Measurements from ENCODE around the gene HSD17B3.

The HSD17B3 gene

DNA sequence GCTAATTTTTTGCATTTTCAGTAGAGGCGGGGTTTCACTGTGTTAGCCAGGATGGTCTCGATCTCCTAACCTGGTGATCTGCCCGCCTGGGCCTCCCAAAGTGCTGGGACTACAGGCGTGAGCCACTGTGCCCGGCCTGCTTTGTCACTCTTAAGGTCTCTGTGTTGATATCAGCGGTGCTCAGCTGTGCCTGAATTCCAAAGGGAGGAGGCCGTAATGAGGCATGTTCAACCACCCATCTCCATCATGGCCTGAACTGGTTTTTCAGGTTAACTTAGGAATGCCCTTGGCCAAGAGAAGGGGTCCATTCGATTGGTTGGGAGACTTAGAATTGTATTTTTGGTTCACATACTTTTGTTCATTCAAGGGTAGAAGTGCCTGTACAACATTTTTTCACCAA lies 22.0 kb downstream of the HSD17B3 start:
- Histone ChIP-seq H3K4me3 (replicated peaks; ENCODE audit: low read depth, low read length) (no peak overlapping the region), H3K27me3 (replicated peaks; ENCODE audit: control insufficient read depth, insufficient read depth, low read length) (no peaks in the 10 kb centered on the region), H3K36me3 (ENCODE audit: control insufficient read depth, insufficient read depth, low read length) (no peaks in the 10 kb centered on the region)
- DNase-seq (ENCODE audit: extremely low read depth, insufficient read length), result no peak
- TF ChIP-seq, protein P1, sequence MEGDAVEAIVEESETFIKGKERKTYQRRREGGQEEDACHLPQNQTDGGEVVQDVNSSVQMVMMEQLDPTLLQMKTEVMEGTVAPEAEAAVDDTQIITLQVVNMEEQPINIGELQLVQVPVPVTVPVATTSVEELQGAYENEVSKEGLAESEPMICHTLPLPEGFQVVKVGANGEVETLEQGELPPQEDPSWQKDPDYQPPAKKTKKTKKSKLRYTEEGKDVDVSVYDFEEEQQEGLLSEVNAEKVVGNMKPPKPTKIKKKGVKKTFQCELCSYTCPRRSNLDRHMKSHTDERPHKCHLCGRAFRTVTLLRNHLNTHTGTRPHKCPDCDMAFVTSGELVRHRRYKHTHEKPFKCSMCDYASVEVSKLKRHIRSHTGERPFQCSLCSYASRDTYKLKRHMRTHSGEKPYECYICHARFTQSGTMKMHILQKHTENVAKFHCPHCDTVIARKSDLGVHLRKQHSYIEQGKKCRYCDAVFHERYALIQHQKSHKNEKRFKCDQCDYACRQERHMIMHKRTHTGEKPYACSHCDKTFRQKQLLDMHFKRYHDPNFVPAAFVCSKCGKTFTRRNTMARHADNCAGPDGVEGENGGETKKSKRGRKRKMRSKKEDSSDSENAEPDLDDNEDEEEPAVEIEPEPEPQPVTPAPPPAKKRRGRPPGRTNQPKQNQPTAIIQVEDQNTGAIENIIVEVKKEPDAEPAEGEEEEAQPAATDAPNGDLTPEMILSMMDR (IDR thresholded peaks at IDR 0.05; ENCODE audit: insufficient read depth, low read length, poor library complexity, severe bottlenecking), result no peak

DNA sequence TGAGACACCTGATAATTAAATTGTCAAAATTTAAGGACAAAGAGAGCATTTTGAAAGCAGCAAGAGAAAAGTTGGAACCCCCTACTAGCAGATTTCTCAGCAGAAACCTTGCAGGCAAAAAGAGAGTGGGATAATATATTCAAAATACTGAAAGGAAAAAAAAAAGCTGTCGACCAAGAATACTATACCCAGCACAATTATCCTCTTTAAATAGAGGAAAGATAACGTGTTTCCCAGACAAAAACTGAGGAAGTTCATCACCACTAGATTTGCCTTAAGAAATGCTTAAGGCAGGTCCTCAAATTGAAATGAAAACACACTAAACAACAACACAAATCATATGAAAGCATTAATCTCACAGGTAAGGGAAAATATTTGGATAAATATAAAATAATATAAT lies 27.0 kb downstream of the HSD17B3 start:
- H3K36me3 ChIP-seq (ENCODE audit: control insufficient read depth, insufficient read depth, low read length), result no peaks in the 10 kb centered on the region
- DNase-seq (ENCODE audit: extremely low read depth, insufficient read length), result no peak
- TF ChIP-seq, protein P1 (IDR thresholded peaks at IDR 0.05; ENCODE audit: insufficient read depth, low read length, poor library complexity, severe bottlenecking), result no peak

DNA sequence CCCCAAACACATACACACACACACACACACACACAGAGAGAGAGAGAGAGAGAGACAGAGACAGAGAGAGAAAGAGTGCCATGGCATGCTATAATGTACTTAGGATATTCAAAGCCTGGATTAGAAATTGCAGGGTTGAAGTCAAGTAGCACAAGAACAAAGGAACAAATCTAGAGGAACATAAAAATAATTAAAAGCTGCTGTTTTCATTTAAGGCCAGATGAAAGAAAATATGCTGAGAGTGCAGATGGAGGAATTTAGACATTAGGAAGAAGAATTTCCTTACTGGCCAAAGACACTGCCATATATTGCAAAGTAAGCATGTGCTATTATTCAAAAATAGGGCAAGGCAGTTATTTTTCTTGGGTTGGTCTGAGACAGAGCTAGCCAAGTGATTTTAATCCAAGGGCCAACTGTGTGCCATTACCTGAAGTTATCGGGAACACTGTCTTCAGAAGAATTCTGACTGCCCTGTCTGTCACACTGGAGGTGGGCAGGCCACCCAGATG lies 31.7 kb downstream of the HSD17B3 start:
- Histone ChIP-seq H3K27me3 (replicated peaks; ENCODE audit: control insufficient read depth, insufficient read depth, low read length) (no peaks in the 10 kb centered on the region), H3K36me3 (ENCODE audit: control insufficient read depth, insufficient read depth, low read length) (no peaks in the 10 kb centered on the region), H3K4me3 (replicated peaks; ENCODE audit: low read depth, low read length) (no peak overlapping the region)
- TF ChIP-seq, protein P1 (IDR thresholded peaks at IDR 0.05; ENCODE audit: insufficient read depth, low read length, poor library complexity, severe bottlenecking), result no peak
- no peak for DNase-seq (ENCODE audit: extremely low read depth, insufficient read length)

More for the DNA sequence above, 27.0 kb downstream of the HSD17B3 start:
- H3K4me3 ChIP-seq (replicated peaks; ENCODE audit: low read depth, low read length), result no peak overlapping the region
- H3K27me3 ChIP-seq (replicated peaks; ENCODE audit: control insufficient read depth, insufficient read depth, low read length), result no peaks in the 10 kb centered on the region

DNA sequence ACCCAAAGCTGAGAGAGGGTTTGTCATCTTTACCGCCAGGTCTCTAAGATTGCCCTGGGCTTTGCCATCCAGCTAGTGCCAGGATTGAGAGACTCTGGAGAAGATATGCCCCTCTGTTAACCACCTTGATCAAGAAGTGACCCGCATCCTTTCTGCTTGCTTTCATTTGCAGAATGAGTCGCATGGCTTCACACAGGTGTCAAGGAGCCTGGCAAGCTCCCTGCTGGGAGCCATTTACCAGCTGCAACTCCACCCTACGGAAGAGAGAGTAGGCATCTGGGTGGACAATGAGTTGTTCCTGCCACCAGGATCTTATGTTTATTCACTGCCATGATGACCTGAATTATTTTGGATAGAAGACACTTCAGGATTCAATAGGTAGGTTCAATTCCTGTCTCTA lies 43.0 kb downstream of the HSD17B3 start:
- DNase-seq (ENCODE audit: extremely low read depth, insufficient read length), result no peak
- Histone ChIP-seq H3K36me3 (ENCODE audit: control insufficient read depth, insufficient read depth, low read length) (no peaks in the 10 kb centered on the region), H3K27me3 (replicated peaks; ENCODE audit: control insufficient read depth, insufficient read depth, low read length) (no peaks in the 10 kb centered on the region), H3K4me3 (replicated peaks; ENCODE audit: low read depth, low read length) (no peak overlapping the region)
- TF ChIP-seq, protein P1 (IDR thresholded peaks at IDR 0.05; ENCODE audit: insufficient read depth, low read length, poor library complexity, severe bottlenecking), result no peak

DNA sequence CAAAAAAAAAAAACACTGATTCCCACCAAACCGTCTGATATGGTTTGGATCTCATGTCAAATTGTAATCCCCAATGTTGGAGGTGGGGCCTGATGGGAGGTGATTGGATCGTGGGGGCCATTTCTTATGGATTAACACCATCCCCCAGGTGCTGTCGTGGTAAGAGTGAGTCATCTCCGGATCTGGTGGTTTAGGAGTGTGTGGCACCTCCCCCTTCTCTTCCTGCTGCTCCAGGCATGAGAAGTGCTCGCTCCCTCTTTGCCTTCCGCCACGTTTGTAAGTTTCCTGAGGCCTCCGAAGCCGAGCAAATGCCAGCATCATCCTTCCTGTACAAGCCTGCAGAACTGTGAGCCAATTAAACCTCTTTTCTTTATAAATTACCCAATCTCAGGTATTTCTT lies 45.2 kb downstream of the HSD17B3 start:
- DNase-seq (ENCODE audit: extremely low read depth, insufficient read length), result no peak
- no peaks in the 10 kb centered on the region for H3K36me3 ChIP-seq (ENCODE audit: control insufficient read depth, insufficient read depth, low read length)
- H3K27me3 ChIP-seq (replicated peaks; ENCODE audit: control insufficient read depth, insufficient read depth, low read length), result no peaks in the 10 kb centered on the region
- TF ChIP-seq, protein P1 (IDR thresholded peaks at IDR 0.05; ENCODE audit: insufficient read depth, low read length, poor library complexity, severe bottlenecking), result no peak
- H3K4me3 ChIP-seq (replicated peaks; ENCODE audit: low read depth, low read length), result no peak overlapping the region

DNA sequence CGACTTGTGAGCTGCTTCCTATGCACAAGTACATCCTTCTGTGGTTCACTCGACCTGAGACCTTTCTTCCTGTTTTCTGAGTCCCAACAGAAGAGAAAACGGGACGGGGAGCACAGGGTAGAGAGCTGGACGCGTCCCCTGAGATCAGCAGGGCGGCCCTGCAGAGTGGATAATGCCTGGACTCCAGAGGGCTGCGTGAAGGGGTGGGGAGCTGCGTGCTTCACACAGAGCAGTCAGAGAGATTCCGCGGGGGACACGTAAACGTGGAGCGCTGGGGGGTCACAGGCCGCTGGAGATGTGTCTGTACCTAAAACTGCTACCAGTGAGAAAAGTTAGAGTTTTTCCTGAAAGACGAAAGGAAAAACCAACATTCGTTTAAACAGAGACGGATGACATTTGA lies 46.3 kb downstream of the HSD17B3 start:
- Histone ChIP-seq H3K27me3 (replicated peaks; ENCODE audit: control insufficient read depth, insufficient read depth, low read length) (peaks cover 1% of the 10 kb centered on the region; the same call in 1 of the 2 replicates), H3K4me3 (replicated peaks; ENCODE audit: low read depth, low read length) (no peak overlapping the region), H3K36me3 (ENCODE audit: control insufficient read depth, insufficient read depth, low read length) (no peaks in the 10 kb centered on the region)
- TF ChIP-seq, protein P1 (IDR thresholded peaks at IDR 0.05; ENCODE audit: insufficient read depth, low read length, poor library complexity, severe bottlenecking), result no peak
- DNase-seq (ENCODE audit: extremely low read depth, insufficient read length), result no peak

All from GM06990 (cell line).